Kidney (tissue), 14 donors: ENCODE measurements around the gene ARHGEF7. TPM values are rescaled to one million over a fixed set of nuclear protein-coding genes. Genes with fewer than 3 reads are reported as not detected.
A peak's percentile ranks its signal among the peaks of the same experiment; 100 is the strongest.

Source experiments
- DNase-seq, 5 donors: peaks; one replicate each; pipeline ENCODE4 v3.0.0-alpha.2; 2013 to 2020
- FAIRE-seq: peaks from 2 replicates; lab custom pipeline; 2012; peaks lifted over from hg19 to GRCh38; lab: Jason Lieb, UNC
- H3K27ac ChIP-seq, 2 donors: one replicate each; pipeline ENCODE4 v1.7.0; 2013; ENCODE audit warnings: low read depth in 2 of 2, low read length in 2 of 2, inconsistent platforms in 1 of 2
- H3K27me3 ChIP-seq: one replicate; pipeline ENCODE4 v1.7.1; 2013; ENCODE audit warnings: low read length, inconsistent platforms; ENCODE audit not compliant: control insufficient read depth, insufficient read depth
- H3K36me3 ChIP-seq, 3 donors: one replicate each; pipeline versions ENCODE4 v1.7.0 to v1.7.1; 2013; ENCODE audit warnings: low read length in 3 of 3, control low read depth in 1 of 3, inconsistent platforms in 1 of 3; ENCODE audit not compliant: insufficient read depth in 3 of 3, control insufficient read depth in 2 of 3
- H3K4me1 ChIP-seq, 3 donors: one replicate each; pipeline versions ENCODE4 v1.7.0 to v1.7.1; 2013; ENCODE audit warnings: low read length in 3 of 3, inconsistent platforms in 1 of 3, low read depth in 1 of 3; ENCODE audit not compliant: control insufficient read depth in 2 of 3, insufficient read depth in 2 of 3
- H3K4me3 ChIP-seq, 3 donors: one replicate each; pipeline versions ENCODE4 v1.7.0 to v1.8.1; 2013; ENCODE audit warnings: low read length in 3 of 3, control low read depth in 1 of 3, inconsistent platforms in 1 of 3
- H3K9ac ChIP-seq, 3 donors: one replicate each; pipeline versions ENCODE4 v1.7.0 to v1.7.1; 2013; ENCODE audit warnings: low read length in 3 of 3, control low read depth in 1 of 3, inconsistent platforms in 1 of 3
- H3K9me3 ChIP-seq, 3 donors: one replicate each; pipeline versions ENCODE4 v1.7.0 to v1.7.1; 2013; ENCODE audit warnings: low read length in 3 of 3, control low read depth in 1 of 3, inconsistent platforms in 1 of 3; ENCODE audit not compliant: control insufficient read depth in 2 of 3, insufficient read depth in 1 of 3
- intact Hi-C: fragments of 100-400 bp; cut with DNase I; formaldehyde crosslinking; loops from one replicate; pipeline ENCODE4 v1.11.1; 2022
- polyA plus RNA-seq: library from polyadenylated mRNA; stranded (reverse); fragments of 350-450 nt; fragmentation: Illumina TruSeq; extraction: RNeasy Lipid Tissue Mini Kit (QIAGEN cat#74804); gene quantifications from one replicate; pipeline ENCODE4 v1.2.3, GENCODE V29; 2014; ENCODE audit warnings: low read depth, low replicate concordance; ENCODE audit not compliant: insufficient read depth
- total RNA-seq: library from RNA; stranded (reverse); fragmentation: NEBNext Ultra II Directional; extraction: Animal tissue kit (Norgen Biotek cat#: 25700); gene quantifications from one replicate; pipeline ENCODE4 v1.2.1, GENCODE V29; 2021
- TF ChIP-seq, protein P1 (sequence below): IDR thresholded peaks from 3 replicates; pipeline ENCODE4 v1.5.1; 2012; ENCODE audit warnings: mild to moderate bottlenecking, moderate library complexity, borderline replicate concordance; ENCODE audit not compliant: insufficient read depth; ENCODE audit errors: extremely low read depth
- donor health status: control.
- donor health status: control.
- donor health status: control.
- donor health status: control.
- donor health status: control.
- donor health status: DM: yes; HTN: yes; CAD: no.
- donor health status: Normal renal cell carcinoma (clear cell type).

The ARHGEF7 gene
- total and polyA plus RNA-seq, 2 donors from 2014 or later: 17.9 to 56.4 TPM

DNA sequence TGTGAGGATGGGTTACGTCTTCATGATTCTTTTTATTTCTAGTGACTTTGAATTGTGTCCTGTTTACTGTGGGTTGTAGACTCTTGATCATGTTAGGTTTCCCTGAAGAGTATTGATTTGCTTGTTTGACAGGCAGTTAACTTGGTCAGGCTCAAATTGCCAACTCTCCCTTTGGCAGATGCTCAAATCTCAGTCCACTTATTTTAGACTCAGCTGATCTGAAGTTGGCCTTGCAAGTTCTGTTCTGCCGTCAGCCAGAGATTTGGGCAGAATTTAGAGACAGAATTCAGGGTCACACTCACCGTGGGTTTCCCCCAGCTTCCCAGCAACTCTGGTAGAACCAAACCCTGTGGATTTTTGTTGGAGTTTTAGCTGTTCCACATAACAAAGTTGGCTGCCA is 133.7 kb downstream of the ARHGEF7 start:
- DNase-seq: no peak
- intact Hi-C loops: no loop called here
- H3K9me3 ChIP-seq: no peaks in the 10 kb centered on the region
- TF ChIP-seq, protein P1, sequence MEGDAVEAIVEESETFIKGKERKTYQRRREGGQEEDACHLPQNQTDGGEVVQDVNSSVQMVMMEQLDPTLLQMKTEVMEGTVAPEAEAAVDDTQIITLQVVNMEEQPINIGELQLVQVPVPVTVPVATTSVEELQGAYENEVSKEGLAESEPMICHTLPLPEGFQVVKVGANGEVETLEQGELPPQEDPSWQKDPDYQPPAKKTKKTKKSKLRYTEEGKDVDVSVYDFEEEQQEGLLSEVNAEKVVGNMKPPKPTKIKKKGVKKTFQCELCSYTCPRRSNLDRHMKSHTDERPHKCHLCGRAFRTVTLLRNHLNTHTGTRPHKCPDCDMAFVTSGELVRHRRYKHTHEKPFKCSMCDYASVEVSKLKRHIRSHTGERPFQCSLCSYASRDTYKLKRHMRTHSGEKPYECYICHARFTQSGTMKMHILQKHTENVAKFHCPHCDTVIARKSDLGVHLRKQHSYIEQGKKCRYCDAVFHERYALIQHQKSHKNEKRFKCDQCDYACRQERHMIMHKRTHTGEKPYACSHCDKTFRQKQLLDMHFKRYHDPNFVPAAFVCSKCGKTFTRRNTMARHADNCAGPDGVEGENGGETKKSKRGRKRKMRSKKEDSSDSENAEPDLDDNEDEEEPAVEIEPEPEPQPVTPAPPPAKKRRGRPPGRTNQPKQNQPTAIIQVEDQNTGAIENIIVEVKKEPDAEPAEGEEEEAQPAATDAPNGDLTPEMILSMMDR: no peak
- H3K27me3 ChIP-seq: no peaks in the 10 kb centered on the region
- H3K36me3 ChIP-seq: peaks cover 0 to 13% (median 12%) of the 10 kb centered on the region in 3 donors
- no peak overlapping the region for H3K27ac ChIP-seq
- no peak overlapping the region for H3K9ac ChIP-seq
- no peaks in the 10 kb centered on the region for H3K4me1 ChIP-seq
- FAIRE-seq: no peak
- H3K4me3 ChIP-seq: no peak overlapping the region

DNA sequence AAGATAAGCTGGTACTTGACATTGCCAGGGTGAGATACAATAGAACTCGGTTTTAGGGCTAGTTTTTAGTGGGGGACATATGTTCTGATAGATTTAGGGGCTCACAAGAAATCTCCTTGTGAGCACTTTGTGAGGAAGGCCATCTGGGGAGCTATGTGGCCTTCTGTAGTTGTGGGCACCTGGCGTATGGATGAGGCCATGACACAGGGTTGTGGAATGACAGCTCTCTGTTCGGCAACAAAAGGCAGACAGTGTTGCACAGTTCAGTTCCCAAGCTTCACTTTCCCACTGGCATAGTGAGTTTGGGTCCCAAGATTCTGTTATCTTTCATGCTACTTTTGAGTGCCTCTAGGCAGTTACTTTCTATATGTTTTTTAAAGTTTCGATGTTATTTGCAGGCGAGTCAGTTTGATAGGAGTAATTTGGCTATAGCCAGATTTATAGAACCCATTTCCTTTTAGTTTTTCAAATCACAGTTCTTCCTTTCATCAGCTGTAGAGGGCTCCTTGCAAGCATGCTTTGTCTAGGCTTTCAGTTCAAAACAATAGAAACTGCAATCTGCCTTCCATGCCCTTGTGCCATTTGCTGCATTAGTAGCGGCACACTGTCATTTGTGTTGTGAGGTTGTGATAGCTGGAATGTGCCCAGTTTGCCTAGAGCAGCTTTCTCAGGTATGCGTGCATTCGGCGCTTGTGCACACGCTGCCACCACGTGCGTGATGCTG is 134.7 kb downstream of the ARHGEF7 start:
- Histone ChIP-seq H3K4me3 (no peak overlapping the region), H3K27me3 (no peaks in the 10 kb centered on the region), H3K9me3 (no peaks in the 10 kb centered on the region), H3K9ac (no peak overlapping the region), H3K27ac (no peak overlapping the region), H3K36me3 (peaks cover 0 to 7% (median 7%) of the 10 kb centered on the region in 3 donors), H3K4me1 (no peaks in the 10 kb centered on the region)
- FAIRE-seq (no peak), DNase-seq (no peak)
- TF ChIP-seq, protein P1: no peak
- intact Hi-C loops: no loop called here

DNA sequence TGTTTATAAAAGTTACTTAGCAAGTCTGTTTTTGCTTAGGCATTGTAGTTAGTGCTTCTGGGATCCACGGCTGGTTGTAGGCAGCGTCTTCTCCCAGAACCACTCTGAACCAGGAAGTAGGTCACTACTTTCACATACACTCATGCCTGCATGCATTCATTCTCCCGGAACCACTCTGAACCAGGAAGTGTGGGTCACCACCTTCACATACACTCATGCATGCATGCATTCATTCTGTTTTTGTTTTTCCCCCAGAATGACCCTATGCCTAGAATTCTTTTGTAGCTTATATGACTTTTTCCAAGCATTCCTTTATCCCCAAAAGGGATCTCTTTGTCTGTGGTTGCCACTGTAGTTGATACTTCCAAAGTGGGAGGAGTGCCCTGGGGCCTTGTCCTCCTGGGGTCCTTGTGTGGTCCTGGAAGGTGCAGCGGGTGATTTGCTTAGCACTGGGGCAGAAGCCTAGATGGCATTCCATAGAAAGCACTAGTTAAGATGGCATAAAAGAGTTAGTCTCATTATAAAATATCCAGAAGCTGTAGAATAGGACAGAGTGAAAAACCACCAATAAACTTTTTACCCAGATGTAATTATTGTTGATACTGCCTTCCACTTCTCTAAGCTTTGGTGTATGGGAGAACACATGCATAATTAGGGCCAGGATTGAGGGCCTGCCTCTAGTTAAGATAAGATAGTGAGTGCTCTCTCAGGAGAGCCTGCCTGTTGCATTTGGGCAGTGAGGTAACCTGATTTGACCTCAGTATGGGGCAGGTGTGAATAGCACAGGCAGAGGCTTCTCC is 136.7 kb downstream of the ARHGEF7 start:
- H3K4me3 ChIP-seq: no peak overlapping the region
- no peaks in the 10 kb centered on the region for H3K9me3 ChIP-seq
- DNase-seq (peak in 1 of 5 donors; percentile 27), FAIRE-seq (no peak)
- H3K27ac ChIP-seq: no peak overlapping the region
- no peaks in the 10 kb centered on the region for H3K27me3 ChIP-seq
- H3K9ac ChIP-seq: no peak overlapping the region
- no peaks in the 10 kb centered on the region for H3K4me1 ChIP-seq
- H3K36me3 ChIP-seq: peaks cover 0 to 7% (median 3%) of the 10 kb centered on the region in 3 donors
- TF ChIP-seq, protein P1: no peak
- intact Hi-C loops: no loop called here
